SK-N-SH (cell line): ENCODE data around the gene SYNJ2. TPM values are rescaled to one million over a fixed set of nuclear protein-coding genes. Genes with fewer than 3 reads are reported as not detected.

Source experiments
- CTCF ChIA-PET: fragments of 300-600, 350-600 bp; formaldehyde crosslinking; extraction: SDS; loops from one replicate; lab custom pipeline; 2021; lab: Yijun Ruan, JAX
- POLR2A ChIA-PET: fragments of 350-600 bp; sonication (Branson Sonifier 250); formaldehyde crosslinking; extraction: SDS; loops from one replicate; lab custom pipeline; 2020; ENCODE audit warnings: antibody characterized with exemption, inconsistent platforms; lab: Yijun Ruan, JAX
- DNase-seq: peaks from one replicate; pipeline ENCODE4 v3.0.0; 2012
- H2AFZ ChIP-seq: fragments of 200-600 bp; sonication (generic); 2 replicates; pipeline ENCODE4 v1.8.1; 2016; ENCODE audit warnings: antibody characterized with exemption, mild to moderate bottlenecking, low read depth
- H3F3A ChIP-seq: fragments of 200-600 bp; sonication (generic); replicated peaks from 2 replicates; pipeline ENCODE3; 2016; ENCODE audit warnings: antibody characterized with exemption, mild to moderate bottlenecking; ENCODE audit not compliant: insufficient read depth
- H3K27ac ChIP-seq, 2 experiments: fragments of 200-500 bp in 1 of 2; fragments of 200-600 bp in 1 of 2; sonication (Bioruptor generic) in 1 of 2; sonication (generic), shearing (Covaris generic) in 1 of 2; 2 replicates each; pipeline versions ENCODE4 v1.5.1 to v1.6.1; 2014 to 2016; ENCODE audit warnings: low read depth in 2 of 2, inconsistent platforms in 1 of 2, low read length in 1 of 2, mild to moderate bottlenecking in 1 of 2, mixed read lengths in 1 of 2
- H3K27me3 ChIP-seq: fragments of 200-600 bp; sonication (generic), shearing (Covaris generic); 2 replicates; pipeline ENCODE4 v1.6.1; 2016; ENCODE audit warnings: mixed run types; ENCODE audit not compliant: insufficient read depth
- H3K36me3 ChIP-seq, 2 experiments: fragments of 200-500 bp in 1 of 2; fragments of 200-600 bp in 1 of 2; sonication (Bioruptor generic) in 1 of 2; sonication (generic) in 1 of 2; replicated peaks in 1 of 2; 2 replicates each; pipeline versions ENCODE3 to v1.5.1; 2014 to 2016; ENCODE audit warnings: low read length in 1 of 2, mild to moderate bottlenecking in 1 of 2; ENCODE audit not compliant: insufficient read depth in 2 of 2, control insufficient read depth in 1 of 2
- H3K4me1 ChIP-seq, 2 experiments: fragments of 200-500 bp in 1 of 2; fragments of 200-600 bp in 1 of 2; sonication (Bioruptor generic) in 1 of 2; sonication (generic), shearing (Covaris generic) in 1 of 2; 2 replicates each; pipeline versions ENCODE4 v1.5.1 to v1.6.1; 2014 to 2016; ENCODE audit warnings: low read depth in 1 of 2, low read length in 1 of 2, mixed run types in 1 of 2; ENCODE audit not compliant: insufficient read depth in 2 of 2, control insufficient read depth in 1 of 2
- H3K4me2 ChIP-seq: fragments of 200-600 bp; sonication (generic), shearing (Covaris generic); 2 replicates; pipeline ENCODE4 v1.6.1; 2017; ENCODE audit warnings: mixed run types
- H3K4me3 ChIP-seq, 2 experiments: fragments of 200-500 bp in 1 of 2; fragments of 200-600 bp in 1 of 2; sonication (Bioruptor generic) in 1 of 2; sonication (generic), shearing (Covaris generic) in 1 of 2; 2 replicates each; pipeline versions ENCODE4 v1.5.1 to v1.8.1; 2014 to 2016; ENCODE audit warnings: low read depth in 2 of 2, inconsistent platforms in 1 of 2, low read length in 1 of 2, mild to moderate bottlenecking in 1 of 2, mixed read lengths in 1 of 2, moderate library complexity in 1 of 2
- H3K79me2 ChIP-seq: fragments of 200-600 bp; sonication (generic); 2 replicates; pipeline ENCODE4 v1.8.1; 2017; ENCODE audit warnings: mild to moderate bottlenecking; ENCODE audit not compliant: insufficient read depth
- H3K9ac ChIP-seq: fragments of 200-600 bp; sonication (generic); 2 replicates; pipeline ENCODE4 v1.6.1; 2017; ENCODE audit warnings: mixed run types
- H3K9me2 ChIP-seq: fragments of 200-600 bp; sonication (generic); 2 replicates; pipeline ENCODE4 v1.6.1; 2017; ENCODE audit warnings: mixed run types
- H3K9me3 ChIP-seq: fragments of 200-600 bp; sonication (generic); 2 replicates; pipeline ENCODE4 v1.6.1; 2017; ENCODE audit warnings: mixed run types, mild to moderate bottlenecking, moderate library complexity
- H4K20me1 ChIP-seq: fragments of 200-600 bp; sonication (generic); 2 replicates; pipeline ENCODE4 v1.6.1; 2017; ENCODE audit warnings: mild to moderate bottlenecking, mixed run types; ENCODE audit not compliant: insufficient read depth
- CTCF ChIP-seq: fragments of 200-600 bp; sonication (generic); IDR thresholded peaks from 2 replicates; pipeline ENCODE4 v1.6.1; 2017; ENCODE audit warnings: antibody characterized with exemption, mild to moderate bottlenecking, moderate library complexity
- ELF1 ChIP-seq: IDR thresholded peaks from 2 replicates; pipeline ENCODE4 v1.4.0; 2012
- FOSL2 ChIP-seq: IDR thresholded peaks from 2 replicates; pipeline ENCODE4 v1.4.0; 2012; ENCODE audit warnings: low read depth, mild to moderate bottlenecking, moderate library complexity, borderline replicate concordance
- FOXJ3 ChIP-seq: sonication (generic); formaldehyde crosslinking; IDR thresholded peaks from 2 replicates; pipeline ENCODE4 v1.5.1; 2020; ENCODE audit warnings: mild to moderate bottlenecking, missing genetic modification reagents
- FOXM1 ChIP-seq: IDR thresholded peaks from 2 replicates; pipeline ENCODE4 v1.4.0; 2012; ENCODE audit warnings: low read depth, mild to moderate bottlenecking
- GABPA ChIP-seq: IDR thresholded peaks from 2 replicates; pipeline ENCODE4 v1.4.0; 2012; ENCODE audit warnings: low read depth, mild to moderate bottlenecking
- GATA2 ChIP-seq: sonication (generic); formaldehyde crosslinking; IDR thresholded peaks from 2 replicates; pipeline ENCODE4 v1.5.0; 2020; ENCODE audit warnings: mild to moderate bottlenecking, missing genetic modification reagents
- JUND ChIP-seq: IDR thresholded peaks from 2 replicates; pipeline ENCODE4 v1.4.0; 2012
- MAX ChIP-seq: IDR thresholded peaks from 2 replicates; pipeline ENCODE4 v1.4.0; 2012; ENCODE audit warnings: low read depth
- NRF1 ChIP-seq: IDR thresholded peaks from 2 replicates; pipeline ENCODE4 v1.6.1; 2012; ENCODE audit warnings: low read depth, mild to moderate bottlenecking, low read length
- PBX3 ChIP-seq: IDR thresholded peaks from 2 replicates; pipeline ENCODE4; 2012
- RAD21 ChIP-seq: IDR thresholded peaks from 2 replicates; pipeline ENCODE4 v1.6.1; 2012; ENCODE audit warnings: mild to moderate bottlenecking, low read length
- SIN3A ChIP-seq: IDR thresholded peaks from 2 replicates; pipeline ENCODE4 v1.6.1; 2012; ENCODE audit warnings: low read depth, mild to moderate bottlenecking, low read length, moderate library complexity, borderline replicate concordance
- SMC3 ChIP-seq: IDR thresholded peaks from 2 replicates; pipeline ENCODE4 v1.6.1; 2012; ENCODE audit warnings: low read depth, low read length, improper control_type of control experiment
- TAF1 ChIP-seq: IDR thresholded peaks from 2 replicates; pipeline ENCODE4 v1.6.1; 2012; ENCODE audit warnings: low read depth, mild to moderate bottlenecking, low read length, moderate library complexity, borderline replicate concordance
- TCF12 ChIP-seq: IDR thresholded peaks from 2 replicates; pipeline ENCODE4 v1.4.0; 2012
- TEAD4 ChIP-seq: IDR thresholded peaks from 2 replicates; pipeline ENCODE4 v1.4.0; 2012; ENCODE audit warnings: mild to moderate bottlenecking, borderline replicate concordance; ENCODE audit not compliant: insufficient read depth
- YY1 ChIP-seq: IDR thresholded peaks from 2 replicates; pipeline ENCODE4 v1.4.0; 2012; ENCODE audit warnings: low read depth, mild to moderate bottlenecking
- WGBS: methylation state at CpG from one replicate; pipeline ENCODE4 v1.1.6; 2017; ENCODE audit warnings: low lambda C conversion rate; 5-methylcytosine and 5-hydroxymethylcytosine counted together
- polyA plus RNA-seq, 3 experiments: library from polyadenylated mRNA; depleted of rRNA; stranded (reverse); fragments of >200 nt; gene quantifications; 2 replicates each; pipeline ENCODE4 v1.2.3, GENCODE V29; 2012

Gene SYNJ2
- polyA plus RNA-seq, 1 of the 3 experiments (the other 2 are of a cell fraction): 40.0 TPM

- H3K9me3 ChIP-seq: no peaks in the 10 kb centered on the region
- no peak overlapping the region for H3K4me2 ChIP-seq
- POLR2A ChIA-PET: no interaction called here
- H3K9me2 ChIP-seq: no peaks in the 10 kb centered on the region
- no peaks in the 10 kb centered on the region for H4K20me1 ChIP-seq
- no peak overlapping the region for H2AFZ ChIP-seq
- CTCF ChIA-PET: interaction anchor here (1.0 to 2.1 kb wide), 4 partner anchors 21 to 354 kb away, joined by 3 to 7 read pairs (median 4); no protein-coding TSS in a partner anchor
- H3K27me3 ChIP-seq: no peaks in the 10 kb centered on the region
- peaks cover 0 to 6% of the 10 kb centered on the region in 2 experiments; a peak in 1 of 4 replicates for H3K4me1 ChIP-seq
- H3K36me3 ChIP-seq: peaks cover 31 to 50% of the 10 kb centered on the region in 2 experiments
- 0 out of 2 replicates have a peak, but pooled peaks cover 2% of the 10 kb centered on the region for H3K79me2 ChIP-seq
- DNase-seq: no peak
- H3K27ac ChIP-seq: no peak overlapping the region
- H3K4me3 ChIP-seq: no peak overlapping the region
- no peak overlapping the region for H3K9ac ChIP-seq
- 96% methylated on average over 5 of the region's 5 CpGs for WGBS
- no peak for TF ChIP-seq RAD21
- TF ChIP-seq SMC3: no peak
- TF ChIP-seq TEAD4: no peak
- TF ChIP-seq NRF1: no peak
- TF ChIP-seq PBX3: no peak
- no peak for TF ChIP-seq FOSL2
- no peak for TF ChIP-seq FOXJ3 (CRISPR knock-in tag)
- TF ChIP-seq FOXM1: no peak
- no peak for TF ChIP-seq JUND
- no peak for TF ChIP-seq ELF1
- no peak for TF ChIP-seq CTCF
- TF ChIP-seq GABPA: no peak
- TF ChIP-seq MAX: no peak
- no peak for TF ChIP-seq GATA2 (CRISPR knock-in tag)
- TF ChIP-seq SIN3A: no peak
- TF ChIP-seq YY1: no peak
- no peak for TF ChIP-seq TAF1
- H3F3A ChIP-seq: peaks cover 30% of the 10 kb centered on the region
Observed at GRCh38 chr6:158110986-158111385, 129.3 kb downstream of the SYNJ2 start.

- Histone ChIP-seq H3K4me1 (peaks cover 0 to 6% of the 10 kb centered on the region in 2 experiments; a peak in 1 of 4 replicates), H3K4me2 (no peak overlapping the region), H3K79me2 (no peaks in the 10 kb centered on the region), H3K27ac (no peak overlapping the region), H3K27me3 (no peaks in the 10 kb centered on the region), H3F3A (peaks cover 22% of the 10 kb centered on the region), H4K20me1 (no peaks in the 10 kb centered on the region), H3K9me2 (no peaks in the 10 kb centered on the region), H3K4me3 (no peak overlapping the region), H2AFZ (no peak overlapping the region), H3K36me3 (peaks cover 36 to 45% of the 10 kb centered on the region in 2 experiments), H3K9ac (no peak overlapping the region), H3K9me3 (no peaks in the 10 kb centered on the region)
- POLR2A ChIA-PET: no interaction called here
- WGBS: 94% methylated on average over 4 of the region's 5 CpGs
- TF ChIP-seq TCF12: no peak
- no peak for DNase-seq
- CTCF ChIA-PET: interaction anchor here (1.2 to 1.6 kb wide), 4 partner anchors 14 to 355 kb away, joined by 3 to 7 read pairs (median 5); no protein-coding TSS in a partner anchor
Observed at GRCh38 chr6:158111987-158112386, 130.3 kb downstream of the SYNJ2 start.
